Measurements from ENCODE around the gene CHRDL1.

DNA sequence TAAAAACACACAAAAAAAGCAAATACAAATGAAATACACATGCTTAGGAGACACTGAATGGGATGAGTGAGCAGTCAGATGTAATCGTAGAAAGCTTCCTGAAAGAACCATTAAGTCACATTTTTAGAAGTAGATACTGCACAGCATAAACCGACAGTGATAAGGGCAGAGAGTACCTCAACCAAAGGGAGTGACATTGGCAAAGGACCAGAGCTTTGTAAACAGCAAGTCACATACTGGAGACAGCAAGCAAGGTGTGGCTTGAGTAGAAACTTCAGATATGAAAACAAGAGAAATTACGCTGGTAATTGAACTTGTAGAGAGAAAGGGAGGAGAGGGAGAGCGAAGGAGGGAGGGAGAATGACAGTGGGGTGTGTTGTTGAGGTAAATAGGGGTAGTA, 92.0 kb downstream of the CHRDL1 start:
- TF ChIP-seq, protein P1, sequence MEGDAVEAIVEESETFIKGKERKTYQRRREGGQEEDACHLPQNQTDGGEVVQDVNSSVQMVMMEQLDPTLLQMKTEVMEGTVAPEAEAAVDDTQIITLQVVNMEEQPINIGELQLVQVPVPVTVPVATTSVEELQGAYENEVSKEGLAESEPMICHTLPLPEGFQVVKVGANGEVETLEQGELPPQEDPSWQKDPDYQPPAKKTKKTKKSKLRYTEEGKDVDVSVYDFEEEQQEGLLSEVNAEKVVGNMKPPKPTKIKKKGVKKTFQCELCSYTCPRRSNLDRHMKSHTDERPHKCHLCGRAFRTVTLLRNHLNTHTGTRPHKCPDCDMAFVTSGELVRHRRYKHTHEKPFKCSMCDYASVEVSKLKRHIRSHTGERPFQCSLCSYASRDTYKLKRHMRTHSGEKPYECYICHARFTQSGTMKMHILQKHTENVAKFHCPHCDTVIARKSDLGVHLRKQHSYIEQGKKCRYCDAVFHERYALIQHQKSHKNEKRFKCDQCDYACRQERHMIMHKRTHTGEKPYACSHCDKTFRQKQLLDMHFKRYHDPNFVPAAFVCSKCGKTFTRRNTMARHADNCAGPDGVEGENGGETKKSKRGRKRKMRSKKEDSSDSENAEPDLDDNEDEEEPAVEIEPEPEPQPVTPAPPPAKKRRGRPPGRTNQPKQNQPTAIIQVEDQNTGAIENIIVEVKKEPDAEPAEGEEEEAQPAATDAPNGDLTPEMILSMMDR (IDR thresholded peaks at IDR 0.05; ENCODE audit: poor library complexity, severe bottlenecking) = no peak
- TF ChIP-seq POLR2AphosphoS5 (IDR thresholded peaks at IDR 0.05) (no peak), TAF1 (IDR thresholded peaks at IDR 0.05; ENCODE audit: low read depth) (no peak), EP300 (conservative IDR thresholded peaks at IDR 0.05; ENCODE audit: poor library complexity, severe bottlenecking) (no peak), EZH2 (IDR thresholded peaks at IDR 0.05; ENCODE audit: borderline replicate concordance, insufficient read depth, low read length, poor library complexity, severe bottlenecking) (no peak), MXI1 (conservative IDR thresholded peaks at IDR 0.05; ENCODE audit: poor library complexity, severe bottlenecking) (no peak)
- TF ChIP-seq, protein P2, sequence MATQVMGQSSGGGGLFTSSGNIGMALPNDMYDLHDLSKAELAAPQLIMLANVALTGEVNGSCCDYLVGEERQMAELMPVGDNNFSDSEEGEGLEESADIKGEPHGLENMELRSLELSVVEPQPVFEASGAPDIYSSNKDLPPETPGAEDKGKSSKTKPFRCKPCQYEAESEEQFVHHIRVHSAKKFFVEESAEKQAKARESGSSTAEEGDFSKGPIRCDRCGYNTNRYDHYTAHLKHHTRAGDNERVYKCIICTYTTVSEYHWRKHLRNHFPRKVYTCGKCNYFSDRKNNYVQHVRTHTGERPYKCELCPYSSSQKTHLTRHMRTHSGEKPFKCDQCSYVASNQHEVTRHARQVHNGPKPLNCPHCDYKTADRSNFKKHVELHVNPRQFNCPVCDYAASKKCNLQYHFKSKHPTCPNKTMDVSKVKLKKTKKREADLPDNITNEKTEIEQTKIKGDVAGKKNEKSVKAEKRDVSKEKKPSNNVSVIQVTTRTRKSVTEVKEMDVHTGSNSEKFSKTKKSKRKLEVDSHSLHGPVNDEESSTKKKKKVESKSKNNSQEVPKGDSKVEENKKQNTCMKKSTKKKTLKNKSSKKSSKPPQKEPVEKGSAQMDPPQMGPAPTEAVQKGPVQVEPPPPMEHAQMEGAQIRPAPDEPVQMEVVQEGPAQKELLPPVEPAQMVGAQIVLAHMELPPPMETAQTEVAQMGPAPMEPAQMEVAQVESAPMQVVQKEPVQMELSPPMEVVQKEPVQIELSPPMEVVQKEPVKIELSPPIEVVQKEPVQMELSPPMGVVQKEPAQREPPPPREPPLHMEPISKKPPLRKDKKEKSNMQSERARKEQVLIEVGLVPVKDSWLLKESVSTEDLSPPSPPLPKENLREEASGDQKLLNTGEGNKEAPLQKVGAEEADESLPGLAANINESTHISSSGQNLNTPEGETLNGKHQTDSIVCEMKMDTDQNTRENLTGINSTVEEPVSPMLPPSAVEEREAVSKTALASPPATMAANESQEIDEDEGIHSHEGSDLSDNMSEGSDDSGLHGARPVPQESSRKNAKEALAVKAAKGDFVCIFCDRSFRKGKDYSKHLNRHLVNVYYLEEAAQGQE (IDR thresholded peaks at IDR 0.05; ENCODE audit: borderline replicate concordance) = no peak

Data from neural cell (in vitro differentiated cells).